Cardiac fibroblast (primary cell): ENCODE measurements around the gene PRDX2.

Source experiments
- DNase-seq, 2 donors: peaks; one replicate each; pipeline versions ENCODE4 v3.0.0 to v3.0.0-alpha.2; 2010; ENCODE audit warnings: low read depth in 2 of 2
- H3K4me3 ChIP-seq, 2 donors: replicated peaks in 1 of 2; 1 replicate in 1 of 2; 2 replicates in 1 of 2; pipeline ENCODE4 v1.5.1; 2011; ENCODE audit warnings: low read depth in 2 of 2, low read length in 2 of 2, mild to moderate bottlenecking in 2 of 2, moderate library complexity in 1 of 2
- CTCF ChIP-seq: IDR thresholded peaks from one replicate; pipeline ENCODE4 v1.5.1; 2011; ENCODE audit warnings: low read depth, mild to moderate bottlenecking, low read length, inconsistent platforms

PRDX2 gene

GRCh38 chr19:12786952-12787351 lies 14.6 kb downstream of the PRDX2 start:
- DNase-seq = no peak
- H3K4me3 ChIP-seq = no peak overlapping the region
- no peak for TF ChIP-seq CTCF

- H3K4me3 ChIP-seq = no peak overlapping the region
- no peak for DNase-seq
- TF ChIP-seq CTCF = no peak
Observed at GRCh38 chr19:12786141-12786870, 15.3 kb downstream of the PRDX2 start.

GRCh38 chr19:12785431-12786031 lies 16.1 kb downstream of the PRDX2 start:
- H3K4me3 ChIP-seq = no peak overlapping the region
- TF ChIP-seq CTCF = no peak
- DNase-seq = no peak

- no peak for TF ChIP-seq CTCF
- DNase-seq = peak in 1 of 2 donors; percentile 34
- H3K4me3 ChIP-seq = no peak overlapping the region
Observed at GRCh38 chr19:12784871-12785430, 16.6 kb downstream of the PRDX2 start.

- H3K4me3 ChIP-seq = no peak overlapping the region
- DNase-seq = no peak
Observed at GRCh38 chr19:12784394-12784870, 17.2 kb downstream of the PRDX2 start.

GRCh38 chr19:12783849-12784393 lies 17.7 kb downstream of the PRDX2 start:
- no peak overlapping the region for H3K4me3 ChIP-seq
- peak in 1 of 2 donors; percentile 27 for DNase-seq
- no peak for TF ChIP-seq CTCF

More at GRCh38 chr19:12784394-12784870, 17.2 kb downstream of the PRDX2 start:
- TF ChIP-seq CTCF = no peak
